ENCODE data around the gene BPNT1. TPM values are rescaled to one million over a fixed set of nuclear protein-coding genes. Genes with fewer than 3 reads are reported as not detected.

BPNT1 gene
- total RNA-seq, 1 experiment from 2014 or later: 35.8 TPM

DNA sequence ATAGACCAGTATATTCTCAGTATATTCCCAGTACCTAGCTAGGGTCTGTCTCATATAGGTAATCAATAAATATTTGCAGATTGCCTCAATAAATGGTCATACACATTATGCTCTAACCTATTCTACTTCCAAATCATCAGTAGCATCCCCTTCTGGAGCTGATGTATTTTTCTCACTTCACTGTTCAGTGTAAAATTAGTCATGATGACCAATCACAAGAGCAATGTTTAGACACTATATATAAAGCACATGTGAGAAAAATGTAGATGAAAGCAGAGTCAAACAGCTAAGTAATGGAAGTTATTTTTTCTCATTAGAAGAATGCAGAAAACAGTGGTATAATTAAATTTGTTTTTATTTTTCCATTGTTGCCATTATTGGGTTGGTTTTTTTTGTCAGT is 78.0 kb downstream of the BPNT1 start:
- peak; percentile 10 for DNase-seq (ENCODE audit: low read depth)

Other genes with a start within 250 kb of the BPNT1 start
- gene SLC30A10, start 161.2 kb downstream of the BPNT1 start, total RNA-seq (2014; rRNA removed): not detected in 2 replicates
- gene EPRS1, start 43.3 kb downstream of the BPNT1 start, total RNA-seq (2014; rRNA removed): 64.3 and 73.5 TPM in 2 replicates
- gene IARS2, start 4.3 kb upstream of the BPNT1 start, total RNA-seq (2014; rRNA removed): 104 and 107 TPM in 2 replicates
- 20.9 and 21.6 TPM in 2 replicates for gene RAB3GAP2, start 182.7 kb upstream of the BPNT1 start, total RNA-seq (2014; rRNA removed)